ENCODE measurements around the gene TPSG1.

GRCh38 chr16:1245452-1246020, 20.5 kb upstream of the TPSG1 start:
- TF ChIP-seq ZNF274 (IDR thresholded peaks at IDR 0.05; ENCODE audit: low read depth, low read length) (no peak), YY1 (IDR thresholded peaks at IDR 0.05; ENCODE audit: insufficient read depth, insufficient read length) (no peak)

Data from NT2/D1 (cell line).